GM23338 (cell line): ENCODE measurements around the gene NPLOC4. TPM values are rescaled to one million over a fixed set of nuclear protein-coding genes. Genes with fewer than 3 reads are reported as not detected.

ENCODE experiments used
- ATAC-seq: fragments of 200-7000 bp; cut with Tn5 transposase; 3 replicates; pipeline ENCODE4 v1.9.1; 2020
- DNase-seq: peaks from one replicate; pipeline ENCODE4 v3.0.0-alpha.2; 2015; ENCODE audit warnings: low spot score
- H2AFZ ChIP-seq: fragments of 200-600 bp; sonication (generic); 2 replicates; pipeline ENCODE4 v1.8.0; 2016; ENCODE audit warnings: antibody characterized with exemption, mild to moderate bottlenecking, moderate library complexity
- H3F3A ChIP-seq: fragments of 200-600 bp; sonication (generic); replicated peaks from 2 replicates; pipeline ENCODE4 v1.8.0; 2017; ENCODE audit warnings: antibody characterized with exemption, mixed run types, low read depth
- H3K27ac ChIP-seq: fragments of 200-600 bp; sonication (generic); 2 replicates; pipeline ENCODE4 v1.6.1; 2016; ENCODE audit warnings: low read depth
- H3K27me3 ChIP-seq: fragments of 200-600 bp; sonication (generic); 2 replicates; pipeline ENCODE4 v1.8.0; 2016; ENCODE audit warnings: mild to moderate bottlenecking, mixed run types, moderate library complexity; ENCODE audit not compliant: insufficient read depth
- H3K36me3 ChIP-seq: fragments of 200-600 bp; sonication (generic); 2 replicates; pipeline ENCODE4 v1.8.0; 2016; ENCODE audit warnings: mild to moderate bottlenecking; ENCODE audit not compliant: insufficient read depth
- H3K4me1 ChIP-seq: fragments of 200-600 bp; sonication (generic); 2 replicates; pipeline ENCODE4 v1.8.0; 2016; ENCODE audit warnings: mild to moderate bottlenecking, moderate library complexity; ENCODE audit not compliant: insufficient read depth
- H3K4me2 ChIP-seq: fragments of 200-600 bp; sonication (generic); 2 replicates; pipeline ENCODE4 v1.7.1; 2017; ENCODE audit warnings: mixed run types
- H3K4me3 ChIP-seq: fragments of 200-600 bp; sonication (generic); 2 replicates; pipeline ENCODE4 v1.6.1; 2016; ENCODE audit warnings: mixed run types
- H3K79me2 ChIP-seq: fragments of 200-600 bp; sonication (generic); replicated peaks from 2 replicates; pipeline ENCODE4 v1.8.0; 2017; ENCODE audit warnings: mild to moderate bottlenecking; ENCODE audit not compliant: insufficient read depth
- H3K9me2 ChIP-seq: fragments of 200-600 bp; sonication (generic); 2 replicates; pipeline ENCODE4 v1.8.0; 2017; ENCODE audit not compliant: insufficient read depth
- H4K20me1 ChIP-seq: fragments of 200-600 bp; sonication (generic); replicated peaks from 2 replicates; pipeline ENCODE4 v1.8.0; 2017; ENCODE audit warnings: mild to moderate bottlenecking; ENCODE audit not compliant: insufficient read depth
- H3K27ac Mint-ChIP-seq: 2 replicates; pipeline ENCODE4 v1.8.0; 2020; ENCODE audit warnings: inconsistent platforms, mild to moderate bottlenecking, moderate library complexity, mixed read lengths
- H3K27me3 Mint-ChIP-seq: 3 replicates; pipeline ENCODE4 v1.8.0; 2022; ENCODE audit warnings: low read depth, mild to moderate bottlenecking, moderate library complexity, mixed read lengths, inconsistent platforms; ENCODE audit not compliant: insufficient read depth, poor library complexity
- H3K36me3 Mint-ChIP-seq: 3 replicates; pipeline ENCODE4 v1.8.0; 2021; ENCODE audit warnings: low read depth, mild to moderate bottlenecking, inconsistent platforms, moderate library complexity, mixed read lengths
- H3K4me1 Mint-ChIP-seq: 3 replicates; pipeline ENCODE4 v1.8.0; 2020; ENCODE audit warnings: mild to moderate bottlenecking, inconsistent platforms, mixed read lengths
- H3K4me3 Mint-ChIP-seq: 3 replicates; pipeline ENCODE4 v1.8.0; 2021; ENCODE audit warnings: moderate library complexity, mild to moderate bottlenecking, inconsistent platforms, mixed read lengths
- H3K9me3 Mint-ChIP-seq: 3 replicates; pipeline ENCODE4 v1.8.0; 2020; ENCODE audit warnings: moderate library complexity, mild to moderate bottlenecking, inconsistent platforms, mixed read lengths
- CREB1 ChIP-seq: fragments of 250-450 bp; sonication (Bioruptor Pico); IDR thresholded peaks from 2 replicates; pipeline ENCODE4 v1.5.0; 2020; ENCODE audit warnings: low read depth, mild to moderate bottlenecking, moderate library complexity
- ETS1 ChIP-seq: IDR thresholded peaks from 2 replicates; pipeline ENCODE4 v1.6.1; 2016; ENCODE audit warnings: antibody characterized with exemption
- EZH2 ChIP-seq: fragments of 200-600 bp; sonication (generic); IDR thresholded peaks from one replicate; pipeline ENCODE4 v1.8.0; 2017; ENCODE audit warnings: antibody characterized with exemption, mild to moderate bottlenecking, low read depth; ENCODE audit not compliant: unreplicated experiment
- EZH2phosphoT487 ChIP-seq: fragments of 200-600 bp; sonication (generic); IDR thresholded peaks from one replicate; pipeline ENCODE4 v1.8.1; 2018; ENCODE audit warnings: antibody characterized with exemption; ENCODE audit not compliant: unreplicated experiment
- JUNB ChIP-seq: IDR thresholded peaks from one replicate; pipeline ENCODE4 v1.6.1; 2016; ENCODE audit warnings: antibody characterized with exemption; ENCODE audit not compliant: unreplicated experiment
- STAT1 ChIP-seq: IDR thresholded peaks from one replicate; pipeline ENCODE4 v1.6.1; 2016; ENCODE audit warnings: antibody characterized with exemption; ENCODE audit not compliant: unreplicated experiment
- ZNF114 ChIP-seq: fragments of 250-450 bp; sonication (Bioruptor Pico); IDR thresholded peaks from 2 replicates; pipeline ENCODE4 v1.5.0; 2020; ENCODE audit warnings: mild to moderate bottlenecking, moderate library complexity
- polyA plus RNA-seq: library from polyadenylated mRNA; unstranded; fragments of >200 nt; fragmentation: Nextera tagmentation; extraction: Ambion mirVana; gene quantifications from 2 replicates; pipeline ENCODE4 v1.2.1, GENCODE V29; 2016
- total RNA-seq: library from RNA; depleted of rRNA; stranded (reverse); fragments of >200 nt; shearing (Covaris generic); gene quantifications from 2 replicates; pipeline ENCODE4 v1.2.3, GENCODE V29; 2014
- TF ChIP-seq, protein P1 (sequence below): fragments of 250-450 bp; sonication (Bioruptor Pico); IDR thresholded peaks from 2 replicates; pipeline ENCODE4 v1.5.0; 2020; ENCODE audit warnings: mild to moderate bottlenecking, moderate library complexity
- TF ChIP-seq, protein P2 (sequence below): IDR thresholded peaks from one replicate; pipeline ENCODE4 v1.6.1; 2018; ENCODE audit warnings: antibody characterized with exemption; ENCODE audit not compliant: unreplicated experiment

NPLOC4 gene
- total and polyA plus RNA-seq, 2 experiments from 2014 or later = 24.1 to 79.1 TPM

- Mint-ChIP-seq H3K4me1 (no peaks in the 10 kb centered on the region), H3K27me3 (peaks cover 8% of the 10 kb centered on the region), H3K27ac (no peak overlapping the region), H3K4me3 (no peak overlapping the region), H3K9me3 (no peaks in the 10 kb centered on the region), H3K36me3 (peaks cover 83% of the 10 kb centered on the region)
- H3K4me3 ChIP-seq = no peak overlapping the region
- ATAC-seq (no peak), DNase-seq (no peak)
- no peak overlapping the region for H3K27ac ChIP-seq
- no peaks in the 10 kb centered on the region for H3K4me1 ChIP-seq
- no peaks in the 10 kb centered on the region; the same call in 1 of the 2 replicates for H3F3A ChIP-seq
- peaks cover 8% of the 10 kb centered on the region for H4K20me1 ChIP-seq
- no peaks in the 10 kb centered on the region for H3K79me2 ChIP-seq
- H3K36me3 ChIP-seq = peaks cover 23% of the 10 kb centered on the region
- no peak overlapping the region for H2AFZ ChIP-seq
- TF ChIP-seq JUNB (no peak), CREB1 (no peak), EZH2 (no peak), EZH2phosphoT487 (no peak), ETS1 (no peak), ZNF114 (no peak), STAT1 (no peak)
- TF ChIP-seq, protein P1, sequence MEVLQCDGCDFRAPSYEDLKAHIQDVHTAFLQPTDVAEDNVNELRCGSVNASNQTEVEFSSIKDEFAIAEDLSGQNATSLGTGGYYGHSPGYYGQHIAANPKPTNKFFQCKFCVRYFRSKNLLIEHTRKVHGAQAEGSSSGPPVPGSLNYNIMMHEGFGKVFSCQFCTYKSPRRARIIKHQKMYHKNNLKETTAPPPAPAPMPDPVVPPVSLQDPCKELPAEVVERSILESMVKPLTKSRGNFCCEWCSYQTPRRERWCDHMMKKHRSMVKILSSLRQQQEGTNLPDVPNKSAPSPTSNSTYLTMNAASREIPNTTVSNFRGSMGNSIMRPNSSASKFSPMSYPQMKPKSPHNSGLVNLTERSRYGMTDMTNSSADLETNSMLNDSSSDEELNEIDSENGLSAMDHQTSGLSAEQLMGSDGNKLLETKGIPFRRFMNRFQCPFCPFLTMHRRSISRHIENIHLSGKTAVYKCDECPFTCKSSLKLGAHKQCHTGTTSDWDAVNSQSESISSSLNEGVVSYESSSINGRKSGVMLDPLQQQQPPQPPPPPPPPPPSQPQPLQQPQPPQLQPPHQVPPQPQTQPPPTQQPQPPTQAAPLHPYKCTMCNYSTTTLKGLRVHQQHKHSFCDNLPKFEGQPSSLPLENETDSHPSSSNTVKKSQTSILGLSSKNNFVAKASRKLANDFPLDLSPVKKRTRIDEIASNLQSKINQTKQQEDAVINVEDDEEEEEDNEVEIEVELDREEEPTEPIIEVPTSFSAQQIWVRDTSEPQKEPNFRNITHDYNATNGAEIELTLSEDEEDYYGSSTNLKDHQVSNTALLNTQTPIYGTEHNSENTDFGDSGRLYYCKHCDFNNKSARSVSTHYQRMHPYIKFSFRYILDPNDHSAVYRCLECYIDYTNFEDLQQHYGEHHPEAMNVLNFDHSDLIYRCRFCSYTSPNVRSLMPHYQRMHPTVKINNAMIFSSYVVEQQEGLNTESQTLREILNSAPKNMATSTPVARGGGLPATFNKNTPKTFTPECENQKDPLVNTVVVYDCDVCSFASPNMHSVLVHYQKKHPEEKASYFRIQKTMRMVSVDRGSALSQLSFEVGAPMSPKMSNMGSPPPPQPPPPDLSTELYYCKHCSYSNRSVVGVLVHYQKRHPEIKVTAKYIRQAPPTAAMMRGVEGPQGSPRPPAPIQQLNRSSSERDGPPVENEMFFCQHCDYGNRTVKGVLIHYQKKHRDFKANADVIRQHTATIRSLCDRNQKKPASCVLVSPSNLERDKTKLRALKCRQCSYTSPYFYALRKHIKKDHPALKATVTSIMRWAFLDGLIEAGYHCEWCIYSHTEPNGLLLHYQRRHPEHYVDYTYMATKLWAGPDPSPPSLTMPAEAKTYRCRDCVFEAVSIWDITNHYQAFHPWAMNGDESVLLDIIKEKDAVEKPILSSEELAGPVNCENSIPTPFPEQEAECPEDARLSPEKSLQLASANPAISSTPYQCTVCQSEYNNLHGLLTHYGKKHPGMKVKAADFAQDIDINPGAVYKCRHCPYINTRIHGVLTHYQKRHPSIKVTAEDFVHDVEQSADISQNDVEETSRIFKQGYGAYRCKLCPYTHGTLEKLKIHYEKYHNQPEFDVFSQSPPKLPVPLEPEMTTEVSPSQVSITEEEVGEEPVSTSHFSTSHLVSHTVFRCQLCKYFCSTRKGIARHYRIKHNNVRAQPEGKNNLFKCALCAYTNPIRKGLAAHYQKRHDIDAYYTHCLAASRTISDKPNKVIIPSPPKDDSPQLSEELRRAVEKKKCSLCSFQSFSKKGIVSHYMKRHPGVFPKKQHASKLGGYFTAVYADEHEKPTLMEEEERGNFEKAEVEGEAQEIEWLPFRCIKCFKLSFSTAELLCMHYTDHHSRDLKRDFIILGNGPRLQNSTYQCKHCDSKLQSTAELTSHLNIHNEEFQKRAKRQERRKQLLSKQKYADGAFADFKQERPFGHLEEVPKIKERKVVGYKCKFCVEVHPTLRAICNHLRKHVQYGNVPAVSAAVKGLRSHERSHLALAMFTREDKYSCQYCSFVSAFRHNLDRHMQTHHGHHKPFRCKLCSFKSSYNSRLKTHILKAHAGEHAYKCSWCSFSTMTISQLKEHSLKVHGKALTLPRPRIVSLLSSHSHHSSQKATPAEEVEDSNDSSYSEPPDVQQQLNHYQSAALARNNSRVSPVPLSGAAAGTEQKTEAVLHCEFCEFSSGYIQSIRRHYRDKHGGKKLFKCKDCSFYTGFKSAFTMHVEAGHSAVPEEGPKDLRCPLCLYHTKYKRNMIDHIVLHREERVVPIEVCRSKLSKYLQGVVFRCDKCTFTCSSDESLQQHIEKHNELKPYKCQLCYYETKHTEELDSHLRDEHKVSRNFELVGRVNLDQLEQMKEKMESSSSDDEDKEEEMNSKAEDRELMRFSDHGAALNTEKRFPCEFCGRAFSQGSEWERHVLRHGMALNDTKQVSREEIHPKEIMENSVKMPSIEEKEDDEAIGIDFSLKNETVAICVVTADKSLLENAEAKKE (CRISPR knock-in tag) = no peak
- TF ChIP-seq, protein P2, sequence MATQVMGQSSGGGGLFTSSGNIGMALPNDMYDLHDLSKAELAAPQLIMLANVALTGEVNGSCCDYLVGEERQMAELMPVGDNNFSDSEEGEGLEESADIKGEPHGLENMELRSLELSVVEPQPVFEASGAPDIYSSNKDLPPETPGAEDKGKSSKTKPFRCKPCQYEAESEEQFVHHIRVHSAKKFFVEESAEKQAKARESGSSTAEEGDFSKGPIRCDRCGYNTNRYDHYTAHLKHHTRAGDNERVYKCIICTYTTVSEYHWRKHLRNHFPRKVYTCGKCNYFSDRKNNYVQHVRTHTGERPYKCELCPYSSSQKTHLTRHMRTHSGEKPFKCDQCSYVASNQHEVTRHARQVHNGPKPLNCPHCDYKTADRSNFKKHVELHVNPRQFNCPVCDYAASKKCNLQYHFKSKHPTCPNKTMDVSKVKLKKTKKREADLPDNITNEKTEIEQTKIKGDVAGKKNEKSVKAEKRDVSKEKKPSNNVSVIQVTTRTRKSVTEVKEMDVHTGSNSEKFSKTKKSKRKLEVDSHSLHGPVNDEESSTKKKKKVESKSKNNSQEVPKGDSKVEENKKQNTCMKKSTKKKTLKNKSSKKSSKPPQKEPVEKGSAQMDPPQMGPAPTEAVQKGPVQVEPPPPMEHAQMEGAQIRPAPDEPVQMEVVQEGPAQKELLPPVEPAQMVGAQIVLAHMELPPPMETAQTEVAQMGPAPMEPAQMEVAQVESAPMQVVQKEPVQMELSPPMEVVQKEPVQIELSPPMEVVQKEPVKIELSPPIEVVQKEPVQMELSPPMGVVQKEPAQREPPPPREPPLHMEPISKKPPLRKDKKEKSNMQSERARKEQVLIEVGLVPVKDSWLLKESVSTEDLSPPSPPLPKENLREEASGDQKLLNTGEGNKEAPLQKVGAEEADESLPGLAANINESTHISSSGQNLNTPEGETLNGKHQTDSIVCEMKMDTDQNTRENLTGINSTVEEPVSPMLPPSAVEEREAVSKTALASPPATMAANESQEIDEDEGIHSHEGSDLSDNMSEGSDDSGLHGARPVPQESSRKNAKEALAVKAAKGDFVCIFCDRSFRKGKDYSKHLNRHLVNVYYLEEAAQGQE = no peak
- H3K9me2 ChIP-seq = no peaks in the 10 kb centered on the region
- H3K27me3 ChIP-seq = no peaks in the 10 kb centered on the region
- H3K4me2 ChIP-seq = no peak overlapping the region
Measured at GRCh38 chr17:81563861-81564586, 72.9 kb downstream of the NPLOC4 start.
